Stimulated activated CD4-positive, alpha-beta T cell treated with anti-CD3 and anti-CD28 coated beads, Interleukin-1b, Interleukin-23, amount 100 ng/mL, for 48 hours (primary cell): ENCODE results near the gene RPL18.

ENCODE experiments used
- DNase-seq: peaks from one replicate; pipeline ENCODE4 v3.0.0-alpha.2; 2020

RPL18 gene

GRCh38 chr19:48613024-48613851 lies 5.7 kb downstream of the RPL18 start:
- DNase-seq, result no peak

- DNase-seq, result no peak
Observed at GRCh38 chr19:48611872-48612271, 7.1 kb downstream of the RPL18 start.

- no peak for DNase-seq
Observed at GRCh38 chr19:48609571-48610108, 9.3 kb downstream of the RPL18 start.

- DNase-seq, result no peak
Observed at GRCh38 chr19:48608798-48609263, 10.1 kb downstream of the RPL18 start.

GRCh38 chr19:48607359-48607755 lies 11.6 kb downstream of the RPL18 start:
- DNase-seq, result no peak

- DNase-seq, result no peak
Observed at GRCh38 chr19:48606463-48607358, 12.3 kb downstream of the RPL18 start, which contains the start of gene SPACA4. Gene SPACA4, plus strand, starts transcription at chr19:48606742. Its CDS starts 237 bp downstream, at chr19:48606979.

GRCh38 chr19:48603850-48604249 lies 15.1 kb downstream of the RPL18 start:
- DNase-seq, result no peak

GRCh38 chr19:48603449-48603848 lies 15.5 kb downstream of the RPL18 start:
- no peak for DNase-seq

GRCh38 chr19:48603001-48603400 lies 16.0 kb downstream of the RPL18 start:
- no peak for DNase-seq

GRCh38 chr19:48600679-48601417 lies 18.1 kb downstream of the RPL18 start:
- no peak for DNase-seq

- no peak for DNase-seq
Observed at GRCh38 chr19:48598996-48599700, 19.8 kb downstream of the RPL18 start.

GRCh38 chr19:48596679-48597465 lies 22.1 kb downstream of the RPL18 start:
- no peak for DNase-seq

- no peak for DNase-seq
Observed at GRCh38 chr19:48596237-48596636, 22.7 kb downstream of the RPL18 start.

GRCh38 chr19:48595833-48596232 lies 23.1 kb downstream of the RPL18 start:
- no peak for DNase-seq

- DNase-seq, result no peak
Observed at GRCh38 chr19:48595171-48595570, 23.8 kb downstream of the RPL18 start.

- no peak for DNase-seq
Observed at GRCh38 chr19:48591021-48591420, 28.0 kb downstream of the RPL18 start.

GRCh38 chr19:48588670-48589401 lies 30.1 kb downstream of the RPL18 start:
- DNase-seq, result peak; percentile 86

GRCh38 chr19:48587387-48587786 lies 31.6 kb downstream of the RPL18 start:
- no peak for DNase-seq

GRCh38 chr19:48582168-48582567 lies 36.8 kb downstream of the RPL18 start:
- DNase-seq, result no peak

- no peak for DNase-seq
Observed at GRCh38 chr19:48578891-48579290, 40.1 kb downstream of the RPL18 start.
